T-helper 2 cell treated with Interferon-gamma antibody and Interleukin-4, amounts not matched to agents 5 μg/mL and 100 μg/mL, for 36 hours (primary cell): ENCODE measurements around the gene EHMT1.

Experiments
- DNase-seq: peaks from one replicate; pipeline ENCODE4 v3.0.0; 2021; ENCODE audit warnings: low spot score
- H3K27ac Mint-ChIP-seq: one replicate; pipeline ENCODE4 v1.8.0; 2021; ENCODE audit warnings: mild to moderate bottlenecking, mixed read lengths
- H3K27me3 Mint-ChIP-seq: one replicate; pipeline ENCODE4 v1.8.0; 2021; ENCODE audit warnings: low read depth, mixed read lengths
- H3K36me3 Mint-ChIP-seq: one replicate; pipeline ENCODE4 v1.8.0; 2021; ENCODE audit warnings: low read depth, mixed read lengths
- H3K4me1 Mint-ChIP-seq: one replicate; pipeline ENCODE4 v1.8.0; 2021; ENCODE audit warnings: low read depth, mixed read lengths
- H3K4me3 Mint-ChIP-seq: one replicate; pipeline ENCODE4 v1.8.0; 2022; ENCODE audit warnings: mild to moderate bottlenecking, moderate library complexity, mixed read lengths
- H3K9me3 Mint-ChIP-seq: one replicate; pipeline ENCODE4 v1.8.0; 2021; ENCODE audit warnings: mixed read lengths

The EHMT1 gene

DNA sequence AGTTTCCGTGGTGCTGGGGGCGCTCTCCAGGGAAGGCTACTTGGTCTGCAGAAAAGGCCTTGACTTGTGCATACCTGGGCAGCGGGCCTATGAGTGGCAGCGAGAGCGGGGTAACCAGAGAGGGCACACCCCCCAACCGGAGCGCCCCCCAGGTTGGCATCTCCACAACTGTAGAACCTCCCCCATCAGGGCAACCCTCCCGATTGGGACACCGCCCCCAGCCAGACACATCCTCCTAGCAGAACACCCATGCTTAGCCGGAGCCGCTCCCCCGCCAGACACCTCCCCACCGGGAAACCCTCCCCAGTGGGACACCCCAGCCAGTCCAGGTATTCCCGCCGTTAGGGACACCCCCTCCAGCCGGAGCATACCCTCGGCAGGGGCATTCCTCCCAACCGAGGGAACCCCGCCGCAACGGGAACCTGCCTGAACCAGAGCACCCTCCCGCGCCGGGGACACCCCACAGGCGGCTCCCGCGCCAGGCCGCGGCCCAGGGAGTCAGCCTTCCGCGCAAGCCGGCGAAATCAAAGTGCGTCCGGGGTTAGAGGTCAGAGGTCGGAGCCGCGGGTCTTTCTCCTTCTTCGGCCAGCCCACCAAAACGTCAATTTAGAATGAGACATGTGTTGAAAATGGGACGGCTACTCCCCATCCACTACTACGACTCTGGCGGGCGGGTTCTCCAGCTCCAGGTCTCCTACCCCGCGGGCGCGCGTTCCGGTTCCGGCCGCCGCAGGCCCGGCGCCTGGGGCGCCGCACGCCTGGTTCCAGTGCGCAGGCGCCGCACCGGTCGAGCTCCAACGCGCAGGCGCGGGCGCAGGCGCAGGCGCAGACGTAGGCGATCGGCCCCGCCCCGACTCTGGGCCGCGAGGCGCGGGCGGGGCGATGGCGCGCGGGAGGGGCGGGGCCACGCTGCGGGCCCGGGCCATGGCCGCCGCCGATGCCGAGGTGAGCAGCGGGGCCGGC lies at the start of gene EHMT1:
EHMT1 (plus strand) TSS at position 901 of the 963 bp plus-strand sequence; CDS start at position 925, 24 bp downstream.
- Mint-ChIP-seq H3K36me3 (peaks cover 16% of the 10 kb centered on the region), H3K27ac (peak within 1 kb of the TSS; percentile 94), H3K4me1 (peaks cover 27% of the 10 kb centered on the region)

DNA sequence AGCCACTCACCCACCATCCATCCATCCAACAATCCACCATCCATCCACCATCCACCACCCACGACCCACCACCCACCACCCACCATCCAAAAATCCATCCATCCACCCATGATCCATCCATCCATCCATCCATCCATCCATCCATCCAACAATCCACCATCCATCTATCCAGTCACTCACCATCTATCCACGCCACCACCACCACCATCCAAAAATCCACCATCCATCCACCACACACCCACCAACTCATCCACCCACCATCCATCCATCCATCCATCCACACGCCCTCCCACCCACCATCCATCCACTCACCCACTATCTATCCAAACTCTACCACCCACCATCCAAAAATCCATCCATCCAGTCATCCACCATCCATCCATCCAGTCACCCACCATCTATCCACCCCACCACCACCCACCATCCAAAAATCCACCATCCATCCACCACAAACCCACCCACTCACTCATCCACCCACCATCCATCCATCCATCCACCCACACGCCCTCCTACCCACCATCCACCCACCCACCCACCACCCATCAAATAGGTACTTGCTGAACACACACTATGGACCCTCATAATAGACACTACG lies 49.1 kb upstream of the EHMT1 start:
- H3K4me1 Mint-ChIP-seq = no peaks in the 10 kb centered on the region
- H3K9me3 Mint-ChIP-seq = no peaks in the 10 kb centered on the region
- peaks cover 11% of the 10 kb centered on the region for H3K36me3 Mint-ChIP-seq
- H3K4me3 Mint-ChIP-seq = no peak overlapping the region
- H3K27me3 Mint-ChIP-seq = no peaks in the 10 kb centered on the region
- no peak overlapping the region for H3K27ac Mint-ChIP-seq
- no peak for DNase-seq

More for the DNA sequence above, at the start of gene EHMT1:
- DNase-seq = peak; percentile 93
- Mint-ChIP-seq H3K27me3 (no peaks in the 10 kb centered on the region), H3K9me3 (no peaks in the 10 kb centered on the region), H3K4me3 (peak within 1 kb of the TSS; percentile 89)

- DNase-seq = no peak
- Mint-ChIP-seq H3K27me3 (no peaks in the 10 kb centered on the region), H3K36me3 (peaks cover 16% of the 10 kb centered on the region), H3K9me3 (no peaks in the 10 kb centered on the region), H3K4me1 (peaks cover 3% of the 10 kb centered on the region), H3K4me3 (no peak overlapping the region), H3K27ac (no peak overlapping the region)
These were observed 48.2 kb upstream of the EHMT1 start for GRCh38 chr9:137570566-137570965.

DNA sequence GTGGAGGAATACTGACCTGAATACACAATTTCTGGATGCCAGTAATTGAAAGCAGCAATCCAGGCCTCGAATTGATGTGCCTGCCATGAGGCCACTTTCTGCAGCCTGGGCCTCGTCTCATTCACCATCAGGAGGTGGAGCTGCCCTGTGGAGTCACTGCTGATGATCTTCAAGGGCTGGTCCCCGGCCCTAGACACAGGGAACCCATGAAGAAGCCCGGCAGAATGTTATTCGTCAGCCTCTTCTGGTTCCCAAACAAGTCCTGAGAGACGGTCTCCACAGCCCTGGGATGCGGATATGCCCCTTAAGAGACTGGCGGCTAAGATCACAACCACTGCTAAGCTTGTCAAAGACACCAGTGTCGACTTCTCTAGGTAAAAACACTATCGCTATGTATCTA lies 44.6 kb upstream of the EHMT1 start:
- Mint-ChIP-seq H3K27me3 (no peaks in the 10 kb centered on the region), H3K4me3 (no peak overlapping the region), H3K36me3 (peaks cover 25% of the 10 kb centered on the region), H3K9me3 (no peaks in the 10 kb centered on the region), H3K4me1 (peaks cover 21% of the 10 kb centered on the region), H3K27ac (no peak overlapping the region)
- no peak for DNase-seq

- H3K27me3 Mint-ChIP-seq = no peaks in the 10 kb centered on the region
- peak overlapping the region; percentile 63 for H3K4me3 Mint-ChIP-seq
- peaks cover 21% of the 10 kb centered on the region for H3K4me1 Mint-ChIP-seq
- H3K36me3 Mint-ChIP-seq = peaks cover 25% of the 10 kb centered on the region
- DNase-seq = no peak
- H3K9me3 Mint-ChIP-seq = no peaks in the 10 kb centered on the region
- H3K27ac Mint-ChIP-seq = peak overlapping the region; percentile 68
These were observed 43.5 kb upstream of the EHMT1 start for GRCh38 chr9:137575364-137575715.

DNA sequence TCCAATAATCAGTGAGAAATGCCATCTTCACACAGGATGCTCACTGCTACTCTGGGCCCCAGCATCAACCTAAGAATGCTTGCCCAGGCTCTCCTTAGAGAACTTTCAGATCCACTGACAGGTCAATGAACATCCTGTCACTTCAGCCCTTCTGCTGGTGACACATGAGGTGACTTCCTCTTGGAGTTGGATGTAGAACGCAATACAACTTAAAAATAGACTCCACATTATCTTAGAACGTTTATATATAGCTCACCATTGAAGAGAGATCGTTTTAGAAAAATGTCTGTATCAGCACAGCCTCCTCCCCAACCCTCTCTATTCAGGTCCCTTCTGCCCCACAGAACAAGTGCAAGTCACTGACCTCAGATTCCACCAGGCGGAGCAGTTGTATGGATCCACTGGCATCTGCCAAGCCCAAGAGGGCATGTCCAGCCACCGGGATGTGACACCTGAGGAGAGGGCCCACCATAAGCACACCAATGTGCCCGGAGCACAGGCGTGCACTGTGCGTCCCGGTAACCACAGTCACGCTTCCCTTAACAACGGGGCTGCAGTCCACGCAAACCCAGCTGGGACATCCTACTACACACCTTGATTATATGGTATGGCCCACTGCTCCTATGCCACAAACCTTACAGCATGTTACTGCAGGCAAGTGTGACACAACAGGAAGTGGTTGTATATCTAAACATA lies 42.9 kb upstream of the EHMT1 start:
- peaks cover 25% of the 10 kb centered on the region for H3K36me3 Mint-ChIP-seq
- DNase-seq = no peak
- no peaks in the 10 kb centered on the region for H3K9me3 Mint-ChIP-seq
- H3K4me3 Mint-ChIP-seq = peak overlapping the region; percentile 63
- H3K27ac Mint-ChIP-seq = peak overlapping the region; percentile 68
- no peaks in the 10 kb centered on the region for H3K27me3 Mint-ChIP-seq
- peaks cover 21% of the 10 kb centered on the region for H3K4me1 Mint-ChIP-seq

- peak within 1 kb of the TSS; percentile 85 for H3K4me3 Mint-ChIP-seq
- H3K36me3 Mint-ChIP-seq = peaks cover 25% of the 10 kb centered on the region
- no peaks in the 10 kb centered on the region for H3K9me3 Mint-ChIP-seq
- H3K4me1 Mint-ChIP-seq = peaks cover 21% of the 10 kb centered on the region
- peak within 1 kb of the TSS; percentile 59 for H3K27ac Mint-ChIP-seq
- DNase-seq = peak; percentile 94
- H3K27me3 Mint-ChIP-seq = no peaks in the 10 kb centered on the region
These were observed 40.1 kb upstream of the EHMT1 start, which contains the start of gene DPH7 for GRCh38 chr9:137578518-137579258. Gene DPH7, minus strand, starts transcription at chr9:137578925. Its CDS starts 148 bp downstream, at chr9:137578777.

GRCh38 chr9:137579259-137579604 lies 39.6 kb upstream of the EHMT1 start:
- H3K4me1 Mint-ChIP-seq = peaks cover 21% of the 10 kb centered on the region
- H3K27ac Mint-ChIP-seq = peak overlapping the region; percentile 57
- H3K9me3 Mint-ChIP-seq = no peaks in the 10 kb centered on the region

GRCh38 chr9:137580209-137580953 lies 38.4 kb upstream of the EHMT1 start:
- H3K4me1 Mint-ChIP-seq = peaks cover 20% of the 10 kb centered on the region
- DNase-seq = no peak
- no peaks in the 10 kb centered on the region for H3K27me3 Mint-ChIP-seq
- H3K36me3 Mint-ChIP-seq = peaks cover 23% of the 10 kb centered on the region
- no peaks in the 10 kb centered on the region for H3K9me3 Mint-ChIP-seq
- no peak overlapping the region for H3K27ac Mint-ChIP-seq
- H3K4me3 Mint-ChIP-seq = no peak overlapping the region

More at GRCh38 chr9:137579259-137579604, 39.6 kb upstream of the EHMT1 start:
- peaks cover 25% of the 10 kb centered on the region for H3K36me3 Mint-ChIP-seq
- no peaks in the 10 kb centered on the region for H3K27me3 Mint-ChIP-seq
- peak overlapping the region; percentile 85 for H3K4me3 Mint-ChIP-seq
- no peak for DNase-seq

DNA sequence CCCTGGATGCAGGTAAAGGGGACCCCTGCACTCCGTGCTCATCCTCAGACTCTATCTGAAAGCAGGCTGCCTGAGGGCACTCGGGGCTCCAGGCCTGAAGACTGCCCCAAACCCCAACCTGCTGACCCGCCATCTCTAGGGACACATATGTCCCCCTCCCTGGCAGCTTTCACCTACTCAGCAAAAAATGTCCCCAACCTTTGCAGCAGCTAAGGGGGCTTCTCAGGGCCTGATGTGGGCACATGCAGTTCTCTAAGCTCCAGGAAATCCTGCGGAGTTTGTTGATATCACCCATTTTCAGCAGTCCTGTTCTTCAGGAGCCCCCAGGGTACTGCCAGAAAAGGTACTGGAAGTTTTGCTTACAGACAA lies 37.9 kb upstream of the EHMT1 start:
- peaks cover 18% of the 10 kb centered on the region for H3K36me3 Mint-ChIP-seq
- H3K9me3 Mint-ChIP-seq = no peaks in the 10 kb centered on the region
- no peak overlapping the region for H3K4me3 Mint-ChIP-seq
- no peak overlapping the region for H3K27ac Mint-ChIP-seq
- no peaks in the 10 kb centered on the region for H3K27me3 Mint-ChIP-seq
- peaks cover 15% of the 10 kb centered on the region for H3K4me1 Mint-ChIP-seq
- no peak for DNase-seq

DNA sequence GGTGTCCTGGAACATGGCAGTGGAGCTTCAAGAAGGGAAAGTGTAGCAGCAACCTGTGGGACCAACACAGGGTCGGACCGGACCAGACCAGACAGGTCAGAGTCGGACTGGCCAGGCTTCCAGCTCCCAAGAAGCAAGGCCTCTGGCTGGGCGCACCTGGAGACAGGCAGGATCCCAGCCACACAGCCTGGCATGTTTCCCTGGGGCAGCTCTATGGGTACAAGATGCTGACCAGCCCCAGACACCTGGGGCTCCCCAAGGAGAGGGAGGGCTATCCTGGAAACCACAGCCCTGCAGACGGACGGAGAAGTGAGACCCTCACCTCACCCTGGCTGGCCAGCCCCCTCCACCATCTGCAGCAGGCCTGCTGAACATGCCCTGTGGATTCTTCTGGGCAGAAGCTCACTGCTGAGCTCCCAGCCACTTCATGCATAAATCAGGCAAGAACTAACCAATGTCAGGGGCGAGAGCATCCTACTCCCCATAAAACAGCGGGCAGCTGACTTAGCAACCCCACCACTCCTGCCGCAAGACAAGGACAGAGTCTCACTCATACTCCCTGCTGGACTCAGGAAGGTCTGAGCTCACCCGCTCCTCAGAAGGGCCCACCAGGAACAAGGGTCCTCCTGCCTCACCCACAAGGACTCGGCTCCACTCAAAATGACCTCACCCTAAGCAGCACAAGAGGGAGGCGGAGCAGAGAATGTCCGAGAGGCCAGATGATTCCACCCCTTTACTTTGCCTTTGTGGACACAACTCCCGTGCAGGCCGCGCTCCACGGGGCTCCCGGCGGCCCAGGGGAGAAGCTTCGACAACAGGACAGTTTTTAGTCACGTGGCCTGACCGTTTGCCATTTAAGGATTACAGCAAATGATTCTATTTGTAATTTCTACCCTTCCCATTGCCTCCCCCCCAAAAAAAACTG lies 37.2 kb upstream of the EHMT1 start:
- no peak for DNase-seq
- H3K9me3 Mint-ChIP-seq = no peaks in the 10 kb centered on the region
- H3K27me3 Mint-ChIP-seq = no peaks in the 10 kb centered on the region
- H3K36me3 Mint-ChIP-seq = peaks cover 20% of the 10 kb centered on the region
- peaks cover 9% of the 10 kb centered on the region for H3K4me1 Mint-ChIP-seq
- no peak overlapping the region for H3K27ac Mint-ChIP-seq
- no peak overlapping the region for H3K4me3 Mint-ChIP-seq

- Mint-ChIP-seq H3K4me1 (peaks cover 5% of the 10 kb centered on the region), H3K36me3 (peaks cover 21% of the 10 kb centered on the region), H3K9me3 (no peaks in the 10 kb centered on the region), H3K4me3 (no peak overlapping the region), H3K27ac (no peak overlapping the region), H3K27me3 (no peaks in the 10 kb centered on the region)
- DNase-seq = no peak
These were observed 36.4 kb upstream of the EHMT1 start for GRCh38 chr9:137582286-137582860.
